ENCODE measurements around the gene GRM7.

The GRM7 gene

DNA sequence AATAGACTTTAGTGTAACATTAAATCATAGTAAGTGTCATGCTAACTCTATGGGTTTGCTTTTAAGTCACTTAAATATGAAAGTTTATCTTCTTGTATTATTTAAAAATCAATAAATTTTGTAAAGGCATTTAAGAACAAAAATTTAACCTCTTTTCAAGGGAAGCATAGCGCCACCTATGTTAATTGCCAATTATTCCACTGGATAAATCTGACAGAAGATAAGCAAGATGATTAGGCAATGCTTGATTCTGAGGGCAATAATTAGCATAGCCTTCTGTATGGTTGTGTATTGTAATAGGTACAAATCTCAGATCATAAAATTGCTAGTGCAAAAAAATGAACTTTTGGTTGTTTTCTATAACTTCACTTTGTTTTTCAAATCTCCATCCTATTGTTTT lies 560.1 kb downstream of the GRM7 start:
- DNase-seq: peak in 1 of 2 experiments; percentile 1

DNA sequence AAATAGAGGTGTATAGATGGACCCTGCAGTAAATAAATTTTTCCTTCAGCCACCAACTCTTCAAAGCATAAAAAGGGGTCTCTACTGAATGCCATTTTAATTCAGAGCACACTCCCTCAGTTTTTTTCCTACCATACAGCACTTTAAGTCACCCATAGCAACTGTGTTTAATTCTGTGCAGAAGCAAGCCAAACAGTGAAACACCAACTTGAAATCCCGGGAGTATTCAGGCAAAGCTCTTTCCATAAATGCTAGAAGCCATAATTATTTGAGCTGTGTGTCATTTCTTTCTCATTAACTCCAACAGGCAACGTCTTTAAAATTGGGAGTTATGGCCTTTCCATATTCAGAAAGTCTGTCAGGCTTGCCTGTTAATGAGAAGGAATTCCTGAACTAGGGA lies 562.1 kb downstream of the GRM7 start:
- DNase-seq: no peak

DNA sequence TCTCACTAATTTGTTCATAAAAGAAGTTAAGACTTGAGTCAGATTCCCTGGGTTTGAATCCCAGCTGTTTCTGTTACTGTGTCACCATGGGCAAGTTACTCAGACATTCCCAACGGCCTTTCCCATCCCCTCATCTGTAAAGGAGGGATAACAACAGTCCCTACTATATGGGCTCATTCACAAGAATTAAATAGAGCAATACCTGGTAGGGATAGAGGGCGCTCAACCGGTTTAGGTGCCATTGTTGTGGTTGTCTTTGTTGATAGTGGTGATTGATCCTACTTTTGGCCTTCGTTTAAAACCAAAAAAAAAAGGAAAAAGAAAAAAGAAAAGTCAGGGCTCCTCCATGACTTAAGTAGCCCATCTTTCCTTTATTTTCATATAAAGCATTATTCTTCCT lies 563.1 kb downstream of the GRM7 start:
- DNase-seq: no peak

DNA sequence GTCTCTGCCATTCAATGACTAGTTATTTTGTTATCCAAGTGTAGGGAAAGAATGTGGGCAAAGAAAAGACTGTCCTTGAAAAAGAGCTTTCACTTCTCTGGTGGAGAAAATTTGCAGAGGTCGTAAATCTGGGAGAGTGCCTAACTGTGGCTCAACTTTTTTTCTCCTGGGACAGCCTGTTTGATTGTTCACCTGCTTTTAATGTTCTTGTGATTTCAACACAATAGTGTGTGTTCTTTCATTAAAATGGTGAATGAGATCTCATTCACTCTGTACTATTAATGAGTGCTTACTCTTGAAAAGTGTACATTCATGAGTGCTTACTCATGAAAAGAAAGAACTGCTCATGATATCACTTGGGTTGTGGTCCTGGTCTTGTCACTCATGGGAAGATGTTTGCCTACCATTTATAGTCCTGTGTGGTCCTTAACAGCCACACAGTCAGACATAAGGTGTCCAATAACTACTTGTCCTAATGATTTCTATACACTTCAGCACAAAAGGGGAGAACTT lies 567.3 kb downstream of the GRM7 start:
- no peak for DNase-seq

DNA sequence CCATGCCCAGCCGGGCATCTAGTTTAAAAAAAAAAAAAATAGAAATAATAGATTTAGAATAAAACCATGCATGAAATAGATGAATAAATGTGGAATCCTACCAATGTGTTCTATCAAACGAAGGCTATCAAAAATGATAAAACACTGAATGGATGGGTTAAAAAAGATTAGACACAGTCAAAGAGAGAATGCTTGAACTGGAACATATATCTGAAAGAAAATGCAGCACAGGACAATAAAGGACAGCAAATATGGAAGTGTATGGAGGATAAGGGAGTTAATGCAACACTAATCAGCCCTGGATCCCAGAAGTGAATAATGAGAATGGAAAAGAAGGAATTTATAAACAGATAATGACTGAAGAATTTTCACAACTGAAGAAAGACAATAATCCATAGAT lies 571.7 kb downstream of the GRM7 start:
- no peak for DNase-seq

DNA sequence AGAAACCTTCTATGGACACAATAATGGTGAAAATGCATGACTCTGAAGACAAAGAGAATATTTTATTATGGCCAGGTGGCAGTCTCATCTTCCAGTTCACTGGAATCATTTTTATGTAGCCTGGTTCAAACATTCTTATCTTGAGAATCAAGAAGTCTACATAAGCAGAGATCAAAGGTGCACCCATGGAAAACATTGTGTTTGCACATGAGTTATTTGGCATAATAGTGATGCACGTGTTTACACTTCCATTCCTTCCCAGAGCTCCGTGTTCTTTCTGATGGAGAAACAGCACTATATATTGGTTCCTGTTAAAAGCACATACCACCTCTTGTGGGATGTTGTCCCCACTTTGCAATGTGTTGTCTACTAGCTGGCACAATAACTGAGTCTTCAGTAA lies 572.2 kb downstream of the GRM7 start:
- DNase-seq: no peak

DNA sequence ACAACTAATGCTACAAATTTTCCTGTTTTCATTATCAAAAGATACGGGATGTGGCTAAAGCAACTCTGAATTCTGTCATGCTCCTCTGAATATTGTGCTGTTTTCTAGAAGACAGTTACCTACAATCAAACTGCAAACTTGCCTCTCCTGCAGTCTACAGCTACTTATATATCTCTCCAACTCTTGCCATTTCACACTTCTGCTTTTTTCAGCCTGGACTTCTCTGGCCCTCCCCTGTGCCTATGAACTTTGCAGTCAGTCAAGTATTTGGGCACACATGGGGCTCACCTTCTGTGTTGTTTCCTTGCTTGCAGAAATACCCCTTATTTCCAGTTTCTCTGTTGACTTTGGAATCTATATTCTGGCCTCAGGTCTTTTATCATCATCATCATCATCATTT lies 575.6 kb downstream of the GRM7 start:
- DNase-seq: peak; percentile 23 to 46

DNA sequence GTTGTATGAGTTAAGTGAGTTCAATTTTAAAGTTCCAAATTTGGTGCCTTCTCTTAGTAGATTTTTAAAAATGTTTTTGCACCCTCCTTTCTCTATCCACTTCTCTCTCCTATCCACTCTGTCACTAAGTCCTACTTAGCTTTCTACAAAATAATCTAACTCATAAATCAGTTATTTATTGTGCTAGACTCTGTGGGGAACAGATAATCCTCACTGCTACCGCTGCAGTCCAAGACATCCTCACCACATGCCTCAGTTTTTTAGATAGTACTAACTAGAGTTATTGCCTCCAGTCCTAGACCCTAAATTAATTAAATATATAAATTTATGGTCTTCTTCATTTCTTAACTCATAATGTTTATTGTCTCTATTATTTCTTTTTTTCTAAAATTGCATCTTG lies 576.3 kb downstream of the GRM7 start:
- no peak for DNase-seq

DNA sequence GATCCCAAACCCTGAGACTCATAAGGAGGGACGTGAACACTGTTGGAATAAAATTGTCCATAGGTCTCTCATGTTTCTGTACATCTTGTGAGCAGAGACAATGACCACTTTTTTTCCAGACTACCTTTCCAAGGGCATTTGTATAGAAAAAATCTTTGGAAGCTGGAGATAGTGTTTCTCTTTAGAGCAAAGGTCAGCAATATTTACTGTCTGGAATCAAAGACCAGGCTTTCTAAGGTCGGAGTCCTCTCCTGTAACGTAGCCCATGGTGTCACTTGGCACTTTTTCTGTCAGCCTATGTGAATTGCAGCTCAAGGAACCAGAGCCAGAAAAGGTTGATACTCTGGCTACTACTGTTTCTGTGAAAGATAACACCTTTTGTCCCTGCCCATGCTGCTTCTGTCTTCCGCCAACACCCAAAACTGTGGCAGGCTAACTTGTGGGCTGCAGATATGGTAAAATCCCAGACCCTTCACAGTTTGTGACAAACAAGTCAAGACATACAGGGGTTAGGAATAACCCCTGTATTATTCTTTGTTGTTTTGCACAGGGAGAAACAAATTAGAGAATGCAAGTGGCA lies 578.3 kb downstream of the GRM7 start:
- DNase-seq: no peak

DNA sequence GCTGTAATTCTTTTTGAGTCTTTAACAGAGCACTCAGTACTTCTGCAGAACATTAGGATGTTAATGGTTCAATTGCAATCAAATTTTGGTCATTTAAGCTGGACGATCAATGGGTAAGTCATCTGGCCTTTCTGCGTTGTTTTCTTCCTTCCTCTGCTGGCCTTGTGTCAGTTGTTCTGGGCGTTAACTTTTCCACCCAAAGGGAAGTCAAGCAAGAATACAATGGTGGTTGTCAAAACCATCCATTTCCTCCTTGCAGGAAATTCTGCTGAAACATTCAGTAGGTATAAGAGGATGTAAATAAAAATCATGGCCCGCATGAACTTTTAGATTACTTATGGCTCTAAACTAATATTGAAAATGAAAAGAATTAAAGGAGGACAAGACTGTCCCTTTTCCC lies 584.0 kb downstream of the GRM7 start:
- no peak for DNase-seq

DNA sequence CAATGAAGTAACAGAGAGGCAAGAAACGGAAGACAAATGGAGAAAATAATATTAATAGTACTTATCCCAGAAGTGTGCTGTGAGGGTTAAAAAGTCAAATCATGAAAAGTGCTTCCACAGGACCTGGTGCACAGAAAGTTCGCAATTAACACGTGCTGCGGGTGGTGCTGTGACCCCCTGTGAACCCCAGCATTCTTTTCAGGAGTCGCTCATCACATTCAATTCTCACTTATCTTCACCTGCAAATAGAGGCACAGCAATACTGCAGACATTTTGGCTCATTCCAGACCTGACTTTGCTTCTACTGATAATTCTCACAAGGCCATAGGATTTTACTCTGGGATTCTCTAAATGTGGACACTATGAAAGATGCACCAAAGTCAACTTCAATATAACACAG lies 584.4 kb downstream of the GRM7 start:
- DNase-seq: no peak

DNA sequence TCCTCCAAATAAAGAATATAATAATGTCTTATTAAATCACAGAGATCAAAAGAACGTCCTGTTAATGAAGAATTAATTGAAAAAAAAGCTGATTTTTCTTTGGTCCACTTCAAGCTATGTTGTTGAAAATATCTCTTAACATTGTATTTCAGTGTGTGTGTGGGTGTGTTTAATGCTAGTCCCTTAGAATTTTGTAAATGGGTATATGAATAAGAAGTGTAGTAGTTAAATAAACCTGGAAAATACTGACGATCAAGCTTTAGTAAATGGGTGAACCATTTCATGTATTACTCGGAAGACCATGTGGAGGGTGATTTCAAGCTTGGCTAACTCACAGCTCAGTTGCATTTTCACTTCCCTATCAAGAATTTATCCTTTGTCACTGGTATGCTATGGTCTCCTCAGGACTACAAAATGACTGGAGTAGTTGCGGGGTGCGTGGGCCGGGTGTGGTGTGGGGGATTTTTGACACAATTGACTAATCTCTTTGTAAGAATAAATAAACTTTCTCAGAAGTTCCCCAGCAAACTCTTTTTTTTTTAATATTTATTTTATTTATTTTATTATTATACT lies 586.4 kb downstream of the GRM7 start:
- DNase-seq: no peak

DNA sequence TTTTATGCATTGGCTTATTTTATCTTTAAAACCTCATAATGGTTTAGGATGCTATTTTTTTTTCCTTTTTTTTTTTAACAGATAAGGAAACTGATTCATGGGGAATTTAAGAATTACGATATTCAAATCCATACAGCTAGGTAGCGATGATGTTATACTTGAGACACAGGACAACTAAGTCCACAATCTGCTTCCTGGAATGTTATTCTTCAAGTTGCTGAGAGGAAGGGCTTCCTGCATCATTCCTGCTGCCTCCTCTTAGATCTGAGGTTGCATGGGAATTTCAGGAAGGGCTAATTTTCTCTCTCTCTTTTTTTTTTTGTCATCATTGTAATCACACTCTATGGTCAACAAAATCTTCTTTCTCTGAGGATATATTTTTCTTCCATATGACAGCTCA lies 595.5 kb downstream of the GRM7 start:
- no peak for DNase-seq

DNA sequence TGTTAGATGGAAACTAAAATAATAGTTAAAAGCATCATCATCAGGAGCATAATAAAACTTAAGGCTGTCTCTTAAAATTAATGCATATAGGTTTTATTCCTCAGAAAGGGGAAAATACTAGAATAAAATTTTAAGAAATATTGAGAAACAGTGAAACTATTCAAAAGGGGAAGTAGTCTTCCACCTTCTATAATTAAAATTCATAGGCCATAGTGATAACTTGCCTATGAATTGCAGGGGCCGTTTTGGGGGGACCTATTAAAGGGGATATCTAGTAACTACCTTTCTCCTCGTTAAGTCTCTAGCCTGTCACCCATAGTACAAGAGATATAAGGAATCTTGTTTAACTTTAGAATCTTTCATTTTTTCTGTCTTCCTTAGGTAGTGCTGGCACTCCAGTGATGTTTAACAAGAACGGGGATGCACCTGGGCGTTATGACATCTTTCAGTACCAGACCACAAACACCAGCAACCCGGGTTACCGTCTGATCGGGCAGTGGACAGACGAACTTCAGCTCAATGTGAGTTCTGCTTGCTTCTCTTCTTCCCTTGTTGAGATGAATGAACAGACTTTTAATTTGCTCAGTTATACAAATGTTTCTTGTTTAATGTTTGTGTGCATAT lies 600.4 kb downstream of the GRM7 start:
- no peak for DNase-seq

DNA sequence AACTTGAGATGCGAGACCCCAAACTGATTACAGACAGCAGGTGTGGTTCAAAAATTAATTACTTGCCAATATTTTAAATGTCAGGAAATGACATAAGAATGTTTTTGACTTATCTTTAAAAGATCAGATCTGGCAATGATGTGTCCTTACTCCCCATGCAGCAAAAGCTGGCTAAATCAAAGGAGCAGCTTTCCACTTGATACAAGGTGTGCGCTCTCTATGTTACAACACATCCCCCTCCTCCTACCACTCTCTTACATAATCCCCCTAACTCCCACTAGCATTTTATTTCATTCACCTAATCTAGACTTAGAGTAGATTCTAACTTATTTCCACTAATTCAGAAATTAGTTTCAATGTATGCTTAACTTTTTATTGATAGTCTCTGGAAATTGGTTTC lies 609.0 kb downstream of the GRM7 start:
- DNase-seq: no peak

DNA sequence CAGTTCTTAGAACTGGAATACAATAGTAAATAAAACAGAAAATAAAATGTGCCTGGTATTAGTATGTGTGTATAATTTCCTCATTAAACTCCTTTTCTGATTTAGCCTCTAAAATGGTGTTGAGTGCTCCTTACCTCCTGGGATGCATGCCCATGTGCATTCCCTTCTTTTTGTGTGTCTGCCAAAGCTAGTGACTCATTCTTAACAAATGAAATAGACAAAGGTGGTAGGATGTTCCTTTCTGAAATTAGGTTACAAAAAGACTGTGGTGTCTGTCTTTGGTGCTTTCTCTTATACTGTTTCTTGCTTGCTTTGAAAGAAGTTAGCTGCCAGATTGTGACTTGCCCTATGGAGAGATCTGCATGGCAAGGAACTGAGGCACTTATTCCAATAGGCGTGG lies 623.7 kb downstream of the GRM7 start:
- DNase-seq: no peak

DNA sequence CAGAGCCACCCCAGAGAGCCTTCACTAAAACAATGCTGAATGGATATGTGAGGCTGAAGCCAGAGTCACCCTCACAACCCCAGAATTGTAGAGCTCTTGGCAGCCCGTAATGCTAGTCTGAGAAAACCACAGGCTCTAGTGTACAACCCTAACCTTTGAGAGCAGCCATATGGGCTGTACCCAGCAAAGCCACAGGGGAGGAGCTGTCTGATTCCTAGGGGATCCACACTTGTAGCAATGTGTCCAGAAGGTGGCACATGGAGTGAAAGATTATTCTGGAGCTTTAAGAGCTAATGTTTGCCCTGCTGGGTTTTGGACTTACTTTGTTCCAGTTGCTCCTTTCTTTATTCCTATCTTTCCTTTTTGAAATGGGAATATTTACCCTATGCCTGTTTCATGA lies 626.8 kb downstream of the GRM7 start:
- DNase-seq: no peak

DNA sequence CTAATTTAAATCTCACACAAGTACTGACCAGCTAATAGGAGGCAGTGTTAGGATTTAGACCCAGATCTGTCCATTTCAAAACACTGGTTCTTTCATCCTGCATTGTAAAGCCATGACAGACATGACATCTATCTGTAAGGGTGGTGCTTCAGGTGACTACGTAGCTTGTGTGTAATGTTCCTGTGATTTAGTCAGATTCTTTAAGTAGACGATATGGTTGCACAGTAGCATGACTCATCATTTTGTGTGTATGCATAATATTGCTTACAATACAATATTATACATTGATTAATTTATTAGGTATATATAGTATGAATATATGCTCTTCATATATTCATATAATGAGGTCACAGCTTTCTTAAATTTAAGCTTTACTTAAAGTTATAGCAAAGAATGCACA lies 628.5 kb downstream of the GRM7 start:
- no peak for DNase-seq

DNA sequence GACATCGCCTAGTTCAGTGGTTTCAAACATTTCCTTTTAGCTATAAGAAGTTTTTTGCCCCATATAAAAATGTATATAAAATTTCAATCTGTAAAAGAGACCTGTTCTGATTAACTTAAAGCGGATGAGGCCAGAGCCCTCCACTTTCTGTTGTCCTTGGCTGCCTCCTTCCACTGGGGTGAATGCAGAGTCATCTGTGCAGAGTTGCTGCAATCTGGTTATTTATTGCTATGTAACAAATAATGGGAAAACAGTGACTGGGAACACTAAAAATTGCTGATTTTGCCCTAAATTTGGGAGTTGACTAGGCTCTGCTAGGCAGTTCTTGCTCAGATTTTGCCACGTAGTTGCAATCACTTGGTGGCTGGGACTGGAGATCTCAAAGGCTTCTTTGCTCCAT lies 637.8 kb downstream of the GRM7 start:
- DNase-seq: no peak

DNA sequence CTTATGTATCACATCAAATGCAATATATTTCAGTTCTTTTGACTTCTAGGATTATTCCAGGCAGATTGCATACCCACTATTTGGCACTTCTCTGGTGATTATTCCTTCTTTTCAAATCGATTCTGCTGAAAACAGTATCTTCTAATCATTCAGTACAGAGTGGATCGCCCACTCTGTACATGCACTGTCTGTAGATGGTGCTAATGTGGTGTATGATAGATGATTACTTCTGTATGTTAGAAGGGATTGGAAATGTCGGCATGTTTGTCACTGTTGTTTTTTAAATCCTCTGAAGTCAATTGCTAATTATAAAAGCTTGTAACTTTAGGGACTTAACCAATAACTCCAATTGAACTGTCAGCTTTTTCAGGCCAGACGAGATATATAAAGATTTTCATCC lies 642.5 kb downstream of the GRM7 start:
- no peak for DNase-seq

DNA sequence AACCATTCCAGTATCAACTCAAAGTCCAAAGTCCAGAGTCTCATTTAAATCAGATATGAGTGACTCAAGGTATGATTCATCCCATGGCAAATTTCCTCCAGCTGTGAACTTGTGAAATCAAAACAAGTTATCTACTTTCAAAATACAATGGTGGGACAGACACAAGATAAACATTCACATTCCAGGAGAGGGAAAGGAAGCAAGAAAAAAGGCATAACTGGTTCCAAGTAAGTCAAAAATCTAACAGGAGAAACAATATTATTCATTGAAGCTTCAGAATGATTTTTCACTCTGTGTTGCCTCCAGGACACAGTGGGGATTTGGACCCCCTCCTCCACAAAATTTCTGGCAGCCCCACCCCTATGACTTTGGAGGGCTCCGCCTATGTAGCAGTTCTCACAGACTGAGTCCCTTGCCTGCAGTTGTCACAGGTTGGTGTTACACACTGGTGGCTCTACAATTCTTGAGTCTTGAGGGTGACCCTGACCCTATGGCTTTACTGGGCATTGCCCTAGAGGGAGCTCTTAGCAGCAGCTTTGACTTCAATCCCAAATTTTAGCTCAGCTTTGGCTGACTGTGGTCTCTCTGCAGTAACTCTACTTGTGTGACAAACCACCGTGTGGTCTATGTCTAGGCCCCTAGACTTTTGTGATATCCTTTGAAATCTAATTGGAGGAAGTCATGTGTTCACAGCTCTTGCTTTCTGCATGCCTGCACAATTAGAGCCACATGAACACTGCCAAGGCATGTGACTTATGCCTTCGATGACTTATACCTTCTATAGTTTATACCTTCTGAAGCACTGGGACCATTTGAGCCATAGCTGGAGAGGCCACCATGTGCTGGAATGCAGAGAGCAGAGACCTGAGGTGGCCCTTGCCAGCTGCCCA lies 644.2 kb downstream of the GRM7 start:
- DNase-seq: no peak

DNA sequence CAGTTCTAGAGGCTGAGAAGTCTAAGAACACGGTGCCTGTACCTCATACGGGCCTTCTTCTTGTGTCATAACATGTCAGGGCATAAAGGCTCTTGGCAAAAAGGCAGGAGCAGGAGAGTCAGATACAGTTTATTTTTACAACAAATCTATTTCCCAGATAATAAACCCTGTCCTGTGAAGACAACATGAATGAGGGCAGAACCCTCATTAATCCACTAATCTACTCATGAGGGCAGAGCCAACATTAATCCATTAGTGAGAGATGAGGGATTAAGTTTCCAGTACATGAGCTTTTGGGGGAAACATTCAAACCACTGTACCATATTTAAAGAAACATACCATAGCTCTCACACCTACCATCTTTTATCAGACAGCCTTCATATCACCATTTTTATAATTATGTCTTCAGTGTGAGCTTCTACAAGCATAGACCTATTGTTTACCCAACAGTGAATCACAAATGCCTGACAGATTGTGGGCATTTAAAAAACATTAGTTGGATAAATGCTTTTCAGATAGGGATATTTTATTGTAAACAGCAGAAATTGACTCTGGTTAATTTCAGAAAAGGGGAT lies 645.8 kb downstream of the GRM7 start:
- DNase-seq: no peak

DNA sequence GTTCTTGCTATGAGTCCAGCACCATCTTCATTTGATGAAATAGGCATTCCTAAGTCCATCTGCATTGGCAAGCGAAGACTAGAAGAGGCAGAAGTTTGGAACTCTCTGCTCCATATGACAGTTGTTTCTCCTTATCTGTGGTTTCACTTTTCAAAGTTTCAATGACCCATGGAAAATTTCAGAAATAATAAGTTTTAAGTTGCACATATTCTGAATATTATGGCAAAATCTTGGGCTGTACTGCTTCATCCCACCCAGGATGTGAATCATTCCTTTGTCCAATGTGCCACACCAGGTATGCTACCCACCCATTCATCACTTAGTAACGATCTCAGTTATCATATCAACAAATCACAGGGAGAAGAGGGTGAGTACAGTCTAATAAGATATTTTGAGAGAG lies 647.9 kb downstream of the GRM7 start:
- DNase-seq: no peak

All from Kasumi-1 (cell line).